GM21390 (cell line): Measurements from ENCODE around the gene CANX.
"Not testable (repeated sequence)": the region's sequence is repeated elsewhere in the genome, so short reads cannot be mapped to it uniquely, and the experiment has no call there.

Experiments
- ATAC-seq: cut with Tn5 transposase; IDR thresholded peaks from one replicate; pipeline ENCODE4 v1.9.1; 2021; ENCODE audit not compliant: unreplicated experiment

The CANX gene

GRCh38 chr5:179698935-179699615 is at the start of gene CANX:
TSS of gene CANX (plus strand) at chr5:179698967. CDS start at chr5:179705682, 6,715 bp downstream.
- ATAC-seq, result peak; percentile 13

GRCh38 chr5:179649166-179649703 is 49.5 kb upstream of the CANX start:
- not testable (repeated sequence) for ATAC-seq

GRCh38 chr5:179650245-179650644 is 48.5 kb upstream of the CANX start:
- not testable (repeated sequence) for ATAC-seq

- ATAC-seq, result not testable (repeated sequence)
These were observed 45.6 kb upstream of the CANX start for GRCh38 chr5:179653135-179653534.

GRCh38 chr5:179657302-179658178 is 41.2 kb upstream of the CANX start:
- ATAC-seq, result peak; percentile 95

GRCh38 chr5:179658179-179658856 is 40.4 kb upstream of the CANX start:
- peak; percentile 61 for ATAC-seq

- ATAC-seq, result not testable (repeated sequence)
These were observed 37.1 kb upstream of the CANX start for GRCh38 chr5:179661647-179662046.

- ATAC-seq, result no peak
These were observed 30.4 kb upstream of the CANX start for GRCh38 chr5:179668391-179668790.

- ATAC-seq, result peak; percentile 86
These were observed 20.3 kb upstream of the CANX start for GRCh38 chr5:179678223-179679013.

GRCh38 chr5:179679014-179679674 is 19.6 kb upstream of the CANX start:
- peak; percentile 20 for ATAC-seq

- ATAC-seq, result no peak
These were observed 18.6 kb upstream of the CANX start for GRCh38 chr5:179680014-179680779.

- no peak for ATAC-seq
These were observed 17.9 kb upstream of the CANX start, which contains the start of gene CBY3 for GRCh38 chr5:179680780-179681401. TSS of gene CBY3 (minus strand) at chr5:179681034. CDS start at chr5:179680918, 116 bp downstream.

GRCh38 chr5:179689212-179689611 is 9.6 kb upstream of the CANX start:
- not testable (repeated sequence) for ATAC-seq

GRCh38 chr5:179694561-179694960 is 4.2 kb upstream of the CANX start:
- no peak for ATAC-seq

- no peak for ATAC-seq
These were observed 2.2 kb upstream of the CANX start for GRCh38 chr5:179696603-179697002.

- no peak for ATAC-seq
These were observed 1.7 kb upstream of the CANX start for GRCh38 chr5:179697108-179697507.

GRCh38 chr5:179697543-179697942 is 1.2 kb upstream of the CANX start:
- not testable (repeated sequence) for ATAC-seq
